Chondrocyte (in vitro differentiated cells): ENCODE results near the gene CKAP4. TPM values are rescaled to one million over a fixed set of nuclear protein-coding genes. Genes with fewer than 3 reads are reported as not detected.
A peak's percentile ranks its signal among the peaks of the same experiment; 100 is the strongest.

ENCODE experiments used
- DNase-seq: peaks from one replicate; pipeline ENCODE4 v3.0.0; 2021; ENCODE audit warnings: mixed read lengths, low spot score
- H3K27ac Mint-ChIP-seq: one replicate; pipeline ENCODE4 v1.8.0; 2021; ENCODE audit warnings: mild to moderate bottlenecking, moderate library complexity, mixed read lengths; ENCODE audit not compliant: unreplicated experiment
- H3K27me3 Mint-ChIP-seq: 2 replicates; pipeline ENCODE4 v1.8.0; 2021; ENCODE audit warnings: low read depth, mixed read lengths
- H3K36me3 Mint-ChIP-seq: 2 replicates; pipeline ENCODE4 v1.8.0; 2021; ENCODE audit warnings: low read depth, mixed read lengths
- H3K4me1 Mint-ChIP-seq: 2 replicates; pipeline ENCODE4 v1.8.0; 2021; ENCODE audit warnings: low read depth, mild to moderate bottlenecking, mixed read lengths
- H3K4me3 Mint-ChIP-seq: one replicate; pipeline ENCODE4 v1.8.0; 2021; ENCODE audit warnings: mild to moderate bottlenecking, moderate library complexity, mixed read lengths; ENCODE audit not compliant: unreplicated experiment
- H3K9me3 Mint-ChIP-seq: 2 replicates; pipeline ENCODE4 v1.8.0; 2021; ENCODE audit warnings: low read depth, mixed read lengths
- total RNA-seq: library from RNA; stranded (reverse); gene quantifications from 3 replicates; pipeline ENCODE4 v1.2.1, GENCODE V29; 2021
- TF ChIP-seq, protein P1 (sequence below): fragments of 200-600 bp; sonication (generic); IDR thresholded peaks from 2 replicates; pipeline ENCODE4 v1.5.0; 2021; ENCODE audit warnings: antibody characterized with exemption, mild to moderate bottlenecking, moderate library complexity

The CKAP4 gene
- total RNA-seq, 1 donor from 2014 or later, result 329 TPM

DNA sequence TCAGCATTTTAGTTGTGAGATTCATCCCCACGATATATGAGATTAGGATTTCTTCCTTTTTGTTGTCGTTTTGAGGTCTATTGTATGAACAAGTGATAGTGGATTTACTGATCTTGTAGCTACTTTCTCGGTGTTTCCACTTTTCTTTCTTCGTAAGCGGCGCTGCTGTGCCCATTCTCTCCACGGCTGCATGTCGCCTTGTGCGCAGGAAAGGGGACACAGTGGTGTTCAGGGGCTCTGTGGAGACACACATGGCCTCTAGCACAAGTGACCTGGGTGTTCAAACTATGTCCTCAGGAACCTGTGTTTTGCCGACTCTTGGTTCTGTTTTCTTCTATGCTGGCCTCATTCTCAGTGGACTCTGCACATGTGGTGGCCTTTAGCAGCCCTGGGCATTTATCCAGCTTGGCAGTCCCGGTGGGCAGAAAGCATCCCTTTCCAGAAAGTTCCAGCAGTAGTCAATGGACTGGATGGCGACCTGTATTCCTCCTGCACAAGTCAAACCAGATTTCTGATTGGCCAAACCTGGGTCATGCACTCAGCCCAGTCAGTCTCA lies 18.7 kb downstream of the CKAP4 start:
- Mint-ChIP-seq H3K36me3 (peaks cover 2% of the 10 kb centered on the region), H3K4me1 (peaks cover 14% of the 10 kb centered on the region), H3K27ac (no peak overlapping the region), H3K27me3 (no peaks in the 10 kb centered on the region), H3K9me3 (no peaks in the 10 kb centered on the region), H3K4me3 (no peak overlapping the region)
- DNase-seq, result no peak
- TF ChIP-seq, protein P1, sequence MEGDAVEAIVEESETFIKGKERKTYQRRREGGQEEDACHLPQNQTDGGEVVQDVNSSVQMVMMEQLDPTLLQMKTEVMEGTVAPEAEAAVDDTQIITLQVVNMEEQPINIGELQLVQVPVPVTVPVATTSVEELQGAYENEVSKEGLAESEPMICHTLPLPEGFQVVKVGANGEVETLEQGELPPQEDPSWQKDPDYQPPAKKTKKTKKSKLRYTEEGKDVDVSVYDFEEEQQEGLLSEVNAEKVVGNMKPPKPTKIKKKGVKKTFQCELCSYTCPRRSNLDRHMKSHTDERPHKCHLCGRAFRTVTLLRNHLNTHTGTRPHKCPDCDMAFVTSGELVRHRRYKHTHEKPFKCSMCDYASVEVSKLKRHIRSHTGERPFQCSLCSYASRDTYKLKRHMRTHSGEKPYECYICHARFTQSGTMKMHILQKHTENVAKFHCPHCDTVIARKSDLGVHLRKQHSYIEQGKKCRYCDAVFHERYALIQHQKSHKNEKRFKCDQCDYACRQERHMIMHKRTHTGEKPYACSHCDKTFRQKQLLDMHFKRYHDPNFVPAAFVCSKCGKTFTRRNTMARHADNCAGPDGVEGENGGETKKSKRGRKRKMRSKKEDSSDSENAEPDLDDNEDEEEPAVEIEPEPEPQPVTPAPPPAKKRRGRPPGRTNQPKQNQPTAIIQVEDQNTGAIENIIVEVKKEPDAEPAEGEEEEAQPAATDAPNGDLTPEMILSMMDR, result no peak

DNA sequence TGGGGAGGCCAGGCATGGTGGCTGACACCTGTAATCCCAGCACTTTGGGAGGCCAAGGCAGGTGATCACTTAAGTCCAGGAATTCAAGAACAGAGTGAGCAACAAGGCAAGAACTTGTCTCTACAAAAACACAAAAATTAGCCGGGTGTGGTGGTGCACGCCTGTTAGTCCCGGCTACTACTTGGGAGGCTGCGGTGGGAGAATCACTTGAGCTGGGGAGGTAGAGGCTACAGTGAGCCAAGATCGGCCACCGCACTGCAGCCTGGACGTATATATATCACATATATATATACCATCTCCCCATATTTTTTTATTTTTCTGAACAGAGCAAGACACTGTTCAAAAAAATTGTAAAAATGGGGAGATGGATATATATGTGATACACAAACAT lies 19.5 kb downstream of the CKAP4 start:
- TF ChIP-seq, protein P1, result no peak
- no peak overlapping the region for H3K27ac Mint-ChIP-seq
- H3K9me3 Mint-ChIP-seq, result no peaks in the 10 kb centered on the region
- no peak overlapping the region for H3K4me3 Mint-ChIP-seq
- no peaks in the 10 kb centered on the region for H3K36me3 Mint-ChIP-seq
- DNase-seq, result no peak
- H3K4me1 Mint-ChIP-seq, result peaks cover 17% of the 10 kb centered on the region
- no peaks in the 10 kb centered on the region for H3K27me3 Mint-ChIP-seq

DNA sequence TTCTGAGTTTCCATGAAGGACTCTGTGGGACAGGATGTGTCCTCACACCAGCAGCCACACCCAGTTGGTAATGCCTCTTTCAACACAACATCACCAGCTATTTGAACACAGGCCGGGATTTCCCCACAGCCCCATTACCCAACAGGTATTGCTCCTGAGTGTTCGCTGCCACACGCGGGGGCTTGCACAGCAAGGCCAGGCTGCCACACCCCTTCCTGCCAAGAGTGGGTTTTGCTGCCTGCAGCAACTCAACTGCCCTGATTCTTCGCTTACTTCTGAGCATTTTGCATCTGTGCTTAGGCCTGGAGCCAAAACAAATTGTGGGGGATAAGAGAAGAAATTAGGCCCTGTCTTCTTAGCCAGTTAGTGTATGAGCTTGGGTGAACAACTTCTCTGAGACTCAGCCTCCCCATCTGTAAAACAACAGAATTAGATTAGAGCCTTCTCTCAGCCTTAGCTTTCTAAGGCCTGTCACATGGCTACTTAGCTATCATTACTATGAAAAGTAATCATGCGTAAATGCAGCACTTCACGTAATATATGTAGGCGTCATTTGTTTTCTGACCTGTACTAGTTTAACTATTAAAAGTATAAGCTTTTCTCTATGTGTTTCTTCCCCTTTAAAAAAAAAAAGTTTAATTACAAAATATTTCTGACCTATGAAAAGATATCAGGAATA lies 20.0 kb downstream of the CKAP4 start:
- Mint-ChIP-seq H3K4me1 (peaks cover 17% of the 10 kb centered on the region), H3K27me3 (no peaks in the 10 kb centered on the region), H3K27ac (no peak overlapping the region), H3K36me3 (no peaks in the 10 kb centered on the region), H3K4me3 (no peak overlapping the region), H3K9me3 (no peaks in the 10 kb centered on the region)
- TF ChIP-seq, protein P1, result no peak
- DNase-seq, result no peak

DNA sequence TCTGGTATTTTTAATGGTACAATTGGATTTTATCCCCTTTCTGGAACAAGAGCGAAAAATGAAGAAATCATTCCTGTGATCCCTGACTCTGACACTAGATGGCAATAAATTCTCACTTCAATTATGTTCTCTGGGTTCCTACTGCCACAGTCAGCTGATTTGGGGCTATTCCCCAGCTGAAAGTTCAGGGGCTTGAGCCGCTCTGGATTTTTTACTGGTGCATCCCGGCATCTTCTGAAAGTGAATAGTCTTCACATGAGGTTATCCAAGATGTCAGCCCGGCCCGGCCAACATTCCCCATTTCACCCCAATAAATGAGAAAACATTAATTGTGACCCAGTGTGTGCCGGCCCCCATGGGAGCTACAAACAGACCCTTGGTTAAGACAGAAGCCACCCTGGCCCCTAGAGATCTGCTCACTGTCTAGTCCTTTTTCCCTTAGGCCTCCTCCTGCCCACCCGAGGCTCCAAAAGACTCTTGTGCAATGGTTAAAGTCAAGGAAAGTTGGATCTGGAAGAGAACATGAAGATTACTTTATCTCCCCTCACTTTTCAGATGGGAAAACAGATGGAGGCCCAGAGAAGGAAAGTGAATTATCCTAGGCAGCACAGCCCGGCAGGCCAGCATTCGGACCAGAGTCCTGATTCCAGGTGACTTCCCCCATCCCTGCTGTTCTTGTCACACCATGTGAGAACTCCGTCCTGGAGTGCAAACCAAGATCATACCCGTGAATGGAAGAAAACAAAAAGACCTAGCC lies 20.8 kb downstream of the CKAP4 start:
- no peak for DNase-seq
- Mint-ChIP-seq H3K4me1 (peaks cover 17% of the 10 kb centered on the region), H3K27me3 (no peaks in the 10 kb centered on the region), H3K4me3 (no peak overlapping the region), H3K36me3 (no peaks in the 10 kb centered on the region), H3K27ac (no peak overlapping the region), H3K9me3 (no peaks in the 10 kb centered on the region)
- TF ChIP-seq, protein P1, result peak; percentile 89

GRCh38 chr12:106224355-106224706 lies 23.5 kb downstream of the CKAP4 start:
- DNase-seq, result no peak
- Mint-ChIP-seq H3K4me1 (peaks cover 17% of the 10 kb centered on the region), H3K27ac (no peak overlapping the region), H3K9me3 (no peaks in the 10 kb centered on the region), H3K4me3 (no peak overlapping the region), H3K27me3 (no peaks in the 10 kb centered on the region), H3K36me3 (no peaks in the 10 kb centered on the region)
- TF ChIP-seq, protein P1, result peak; percentile 57
